OCI-LY7 (cell line): Measurements from ENCODE around the gene UQCC3. TPM values are rescaled to one million over a fixed set of nuclear protein-coding genes. Genes with fewer than 3 reads are reported as not detected.

Experiments used
- BruUV-seq: library from RNA; stranded (reverse); fragments of 400-500 nt; replicated peaks from 2 replicates; lab custom pipeline; 2021; lab: Mats Ljungman, UMichigan
- CTCF ChIA-PET: fragments of 300-600 bp; sonication (Branson Sonifier 250); formaldehyde crosslinking; loops from one replicate; lab custom pipeline; 2022; ENCODE audit warnings: antibody characterized with exemption; ENCODE audit not compliant: unreplicated experiment; lab: Charles Lee
- POLR2A ChIA-PET: fragments of 300-600 bp; sonication (Branson Sonifier 250); formaldehyde crosslinking; loops from one replicate; lab custom pipeline; 2022; ENCODE audit warnings: antibody characterized with exemption; lab: Charles Lee
- DNase-seq: peaks from one replicate; pipeline ENCODE4 v3.0.0-alpha.2; 2015; ENCODE audit warnings: low spot score
- H2AFZ ChIP-seq: fragments of 200-600 bp; sonication (generic), shearing (Covaris generic); 2 replicates; pipeline ENCODE4 v1.6.1; 2014; ENCODE audit warnings: mild to moderate bottlenecking, antibody characterized with exemption, low read length, moderate library complexity
- H3K27ac ChIP-seq: fragments of 200-600 bp; sonication (generic); 2 replicates; pipeline ENCODE4 v1.5.1; 2014; ENCODE audit warnings: mixed run types, low read depth, mild to moderate bottlenecking, moderate library complexity, low read length, inconsistent platforms; ENCODE audit not compliant: poor library complexity, severe bottlenecking
- H3K36me3 ChIP-seq: fragments of 200-600 bp; sonication (generic); 2 replicates; pipeline ENCODE4 v1.6.1; 2014; ENCODE audit warnings: mild to moderate bottlenecking, antibody characterized with exemption, low read length, moderate library complexity, mixed read lengths; ENCODE audit not compliant: insufficient read depth
- H3K4me1 ChIP-seq: fragments of 200-600 bp; sonication (generic); 2 replicates; pipeline ENCODE4 v1.5.1; 2014; ENCODE audit warnings: mild to moderate bottlenecking, low read length; ENCODE audit not compliant: insufficient read depth, poor library complexity, severe bottlenecking
- H3K4me2 ChIP-seq: fragments of 200-600 bp; sonication (generic); 2 replicates; pipeline ENCODE4 v1.6.1; 2014; ENCODE audit warnings: mild to moderate bottlenecking, low read length
- H3K4me3 ChIP-seq: fragments of 200-600 bp; sonication (generic); 2 replicates; pipeline ENCODE4 v1.5.1; 2014; ENCODE audit warnings: mild to moderate bottlenecking, low read depth, low read length; ENCODE audit not compliant: poor library complexity, severe bottlenecking
- H3K79me2 ChIP-seq: fragments of 200-600 bp; sonication (generic); 2 replicates; pipeline ENCODE4 v1.6.1; 2016; ENCODE audit warnings: low read depth, mild to moderate bottlenecking, low read length, moderate library complexity, mixed read lengths; ENCODE audit not compliant: insufficient read depth
- H3K9me2 ChIP-seq: fragments of 200-600 bp; sonication (generic); 2 replicates; pipeline ENCODE4 v1.6.1; 2016; ENCODE audit warnings: mild to moderate bottlenecking, low read length, mixed read lengths; ENCODE audit not compliant: insufficient read depth
- H3K9me3 ChIP-seq: fragments of 200-600 bp; sonication (generic); 2 replicates; pipeline ENCODE4 v1.6.1; 2014; ENCODE audit warnings: mild to moderate bottlenecking, mixed run types, low read length, mixed read lengths
- H4K20me1 ChIP-seq: fragments of 200-600 bp; sonication (generic); 2 replicates; pipeline ENCODE4 v1.6.1; 2014; ENCODE audit warnings: mild to moderate bottlenecking, antibody characterized with exemption, low read length, moderate library complexity, mixed read lengths; ENCODE audit not compliant: insufficient read depth
- CTCF ChIP-seq: fragments of 200-600 bp; sonication (generic); conservative IDR thresholded peaks from 2 replicates; pipeline ENCODE4 v1.5.1; 2014; ENCODE audit warnings: mild to moderate bottlenecking, antibody characterized with exemption, low read length, moderate library complexity, mixed read lengths
- EZH2phosphoT487 ChIP-seq: fragments of 200-600 bp; sonication (generic); IDR thresholded peaks from 2 replicates; pipeline ENCODE4 v1.6.1; 2018; ENCODE audit warnings: low read depth, borderline replicate concordance, mild to moderate bottlenecking, mixed run types, antibody characterized with exemption, low read length, moderate library complexity, mixed read lengths
- intact Hi-C: fragments of 100-400 bp; cut with micrococcal nuclease; formaldehyde crosslinking; loops from one replicate; pipeline ENCODE4 v1.10.0; 2022; ENCODE audit not compliant: unreplicated experiment
- total RNA-seq, 2 experiments: library from RNA; depleted of rRNA in 1 of 2; stranded (reverse); fragments of >200 nt in 1 of 2; shearing (Covaris generic) in 1 of 2; gene quantifications; 2 replicates each; pipeline ENCODE4 v1.2.3, GENCODE V29; 2014 to 2022

The UQCC3 gene
- total RNA-seq, 2 experiments from 2014 or later, result 15.5 to 40.0 TPM

- BruUV-seq, result no TSS peak
- ChIA-PET CTCF (no interaction called here), POLR2A (interaction anchor here (0.6 to 1.3 kb wide), 4 partner anchors 18 to 44 kb away, joined by 3 to 6 read pairs (median 4); partner anchors contain the start of genes C11orf98, CSKMT and HNRNPUL2)
- H3K4me1 ChIP-seq, result peaks cover 57% of the 10 kb centered on the region
- intact Hi-C loops, result no loop called here
- peaks cover 96% of the 10 kb centered on the region for H3K36me3 ChIP-seq
- H3K9me2 ChIP-seq, result no peaks in the 10 kb centered on the region
- H3K4me2 ChIP-seq, result peak overlapping the region; percentile 83
- H3K4me3 ChIP-seq, result peak overlapping the region; percentile 65
- no peaks in the 10 kb centered on the region for H3K9me3 ChIP-seq
- no peaks in the 10 kb centered on the region for H3K79me2 ChIP-seq
- peak; percentile 91 for DNase-seq
- no peaks in the 10 kb centered on the region for H4K20me1 ChIP-seq
- H3K27ac ChIP-seq, result peak overlapping the region; percentile 73
- peak overlapping the region; percentile 44; the same call in 1 of the 2 replicates for H2AFZ ChIP-seq
- TF ChIP-seq EZH2phosphoT487, result no peak
- no peak for TF ChIP-seq CTCF
Measured at GRCh38 chr11:62709247-62710000, 38.0 kb downstream of the UQCC3 start.

GRCh38 chr11:62710001-62710345, 38.5 kb downstream of the UQCC3 start:
- DNase-seq, result no peak
- H2AFZ ChIP-seq, result peak overlapping the region; percentile 44; the same call in 1 of the 2 replicates

More at GRCh38 chr11:62710001-62710345, 38.5 kb downstream of the UQCC3 start:
- H3K27ac ChIP-seq, result peak overlapping the region; percentile 73
- H4K20me1 ChIP-seq, result no peaks in the 10 kb centered on the region
- H3K4me2 ChIP-seq, result peak overlapping the region; percentile 69
- no peaks in the 10 kb centered on the region for H3K9me2 ChIP-seq
- ChIA-PET POLR2A (interaction anchor here (1.1 kb wide), 1 partner anchor 40 kb away, joined by 3 read pairs; no protein-coding TSS in a partner anchor), CTCF (no interaction called here)
- BruUV-seq, result no TSS peak
- peaks cover 96% of the 10 kb centered on the region for H3K36me3 ChIP-seq
- H3K79me2 ChIP-seq, result no peaks in the 10 kb centered on the region
- TF ChIP-seq EZH2phosphoT487 (no peak), CTCF (no peak)
- intact Hi-C loops, result no loop called here
- H3K4me3 ChIP-seq, result peak overlapping the region; percentile 65
- peaks cover 57% of the 10 kb centered on the region for H3K4me1 ChIP-seq
- H3K9me3 ChIP-seq, result no peaks in the 10 kb centered on the region
